CD4-positive, alpha-beta T cell treated with Interleukin-12 subunit alpha and Interleukin-12 subunit beta, for 1 hour (primary cell): ENCODE data around the gene KANSL3.
A peak's percentile ranks its signal among the peaks of the same experiment; 100 is the strongest.

Source experiments
- DNase-seq: peaks from one replicate; pipeline ENCODE4 v3.0.0-alpha.2; 2020

KANSL3 gene

DNA sequence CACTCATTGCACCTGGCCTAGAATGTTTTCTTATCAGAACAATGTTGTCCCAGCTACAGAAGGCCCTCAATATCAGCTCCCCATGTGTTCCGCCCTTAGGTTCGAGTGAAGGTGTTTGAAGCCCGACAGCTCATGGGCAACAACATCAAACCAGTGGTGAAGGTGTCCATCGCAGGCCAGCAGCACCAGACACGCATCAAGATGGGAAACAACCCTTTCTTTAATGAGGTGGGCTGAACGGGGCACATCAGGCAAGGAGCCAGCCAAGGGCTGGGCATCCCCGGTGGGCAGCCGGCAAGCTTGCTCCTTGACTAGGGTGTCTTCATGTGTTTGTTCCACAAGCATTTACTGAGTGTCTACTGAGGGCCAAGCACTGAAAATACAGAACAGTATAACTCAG, 13.7 kb upstream of the KANSL3 start:
- no peak for DNase-seq

DNA sequence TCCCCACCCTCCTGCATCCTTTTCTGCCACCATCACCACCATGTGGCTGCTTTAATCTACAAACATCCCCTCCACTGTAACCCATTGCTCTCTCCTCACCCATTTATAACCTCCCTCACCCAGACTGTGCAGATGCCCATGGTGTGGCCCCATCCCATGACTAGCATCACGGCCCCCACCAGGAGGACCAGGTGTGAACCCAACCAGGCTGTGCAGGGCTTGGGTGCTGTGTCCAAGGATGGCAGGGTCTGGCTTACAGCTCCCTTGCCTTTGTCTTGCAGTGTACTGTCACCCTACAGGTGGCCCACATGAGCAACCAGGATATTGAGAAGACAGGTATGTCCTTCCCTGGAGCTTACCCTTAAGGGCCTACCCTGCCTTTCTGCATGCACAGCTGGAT, 11.2 kb upstream of the KANSL3 start:
- DNase-seq = no peak

- DNase-seq = no peak
Observed at GRCh38 chr2:96648306-96648930, 10.3 kb upstream of the KANSL3 start.

DNA sequence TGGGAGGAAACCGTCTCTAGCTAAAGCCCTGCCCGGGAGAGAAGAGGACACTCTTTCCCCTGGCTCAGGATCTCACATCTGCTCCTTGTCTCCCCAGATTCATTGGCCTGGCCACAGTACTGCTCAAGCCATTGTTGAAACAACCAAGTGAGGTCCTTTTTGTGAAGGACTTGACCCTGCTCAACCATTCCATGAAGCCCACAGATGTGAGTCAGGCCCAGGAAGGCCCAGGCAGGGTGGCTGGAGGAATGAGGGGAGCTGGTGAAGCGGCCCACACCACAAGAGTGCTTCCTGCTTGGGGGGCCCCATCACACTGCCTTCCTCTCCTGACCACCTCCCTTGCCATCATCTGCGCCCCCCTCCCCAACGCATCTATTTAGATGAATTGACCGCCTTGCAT, 9.6 kb upstream of the KANSL3 start:
- DNase-seq = no peak

DNA sequence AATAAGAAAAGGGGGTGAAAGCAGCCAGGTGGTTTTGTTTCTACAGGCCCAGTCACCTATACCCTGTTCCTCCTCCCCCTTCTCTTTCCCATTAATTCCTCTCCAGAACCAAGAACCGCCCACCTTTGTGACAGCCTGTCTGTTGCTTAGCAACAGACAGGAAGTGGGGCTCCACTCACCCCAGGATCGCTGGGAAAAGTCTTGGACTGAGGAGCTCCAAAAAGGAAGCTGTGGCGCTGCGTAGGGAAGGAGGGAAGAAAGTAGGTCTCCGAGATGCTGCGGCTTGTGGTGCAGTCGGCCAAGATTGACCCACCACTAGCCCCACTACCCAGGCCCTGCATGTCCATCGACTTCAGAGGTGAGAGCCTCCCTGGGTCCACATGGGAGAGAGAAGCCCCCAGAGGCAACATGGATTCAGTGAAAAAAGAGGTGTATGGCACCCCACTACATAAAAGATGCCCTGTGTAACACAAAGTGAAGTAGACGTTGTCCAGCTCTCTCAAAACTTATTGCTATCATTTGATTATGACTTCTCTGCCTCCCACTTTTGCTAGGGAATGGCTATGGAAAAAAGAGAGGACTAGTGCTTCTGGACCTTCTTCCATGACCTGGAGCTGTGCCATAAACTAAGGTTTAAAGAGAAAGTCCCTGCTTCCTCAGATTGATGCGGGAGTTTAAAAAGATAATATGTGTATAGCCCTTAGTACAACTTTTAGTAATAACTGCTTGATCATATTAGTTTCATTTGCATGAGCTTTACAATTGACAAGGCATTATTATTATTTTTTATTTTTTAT, 4.7 kb upstream of the KANSL3 start, which contains the start of gene FER1L5:
FER1L5 (plus strand) TSS at position 201 of the 797 bp plus-strand sequence; CDS start at position 274, 73 bp downstream.
- no peak for DNase-seq

GRCh38 chr2:96637385-96638143, 548 bp downstream of the KANSL3 start:
- peak; percentile 84 for DNase-seq

- no peak for DNase-seq
Observed at GRCh38 chr2:96636551-96637171, 1.5 kb downstream of the KANSL3 start.

GRCh38 chr2:96633641-96634040, 4.5 kb downstream of the KANSL3 start:
- DNase-seq = no peak

- DNase-seq = no peak
Observed at GRCh38 chr2:96631804-96632435, 6.2 kb downstream of the KANSL3 start.

DNA sequence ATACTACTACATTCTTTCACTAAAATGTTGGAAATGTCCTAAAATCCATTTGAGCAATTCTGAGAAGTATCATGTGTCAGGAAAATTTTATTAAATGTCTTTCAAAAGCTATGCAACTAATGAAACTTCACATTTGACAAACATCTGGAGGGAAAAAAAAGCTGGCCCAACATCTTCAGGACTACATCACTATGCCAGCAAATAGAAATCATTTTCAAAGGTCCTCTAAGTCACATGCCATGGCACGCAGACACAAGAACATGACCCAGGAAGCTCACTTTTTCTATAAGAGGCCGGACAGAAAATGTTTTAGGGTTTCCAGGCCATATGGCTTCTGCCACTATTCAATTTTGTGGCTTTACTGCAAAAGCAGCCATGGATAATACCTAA, 11.6 kb downstream of the KANSL3 start:
- DNase-seq = no peak

DNA sequence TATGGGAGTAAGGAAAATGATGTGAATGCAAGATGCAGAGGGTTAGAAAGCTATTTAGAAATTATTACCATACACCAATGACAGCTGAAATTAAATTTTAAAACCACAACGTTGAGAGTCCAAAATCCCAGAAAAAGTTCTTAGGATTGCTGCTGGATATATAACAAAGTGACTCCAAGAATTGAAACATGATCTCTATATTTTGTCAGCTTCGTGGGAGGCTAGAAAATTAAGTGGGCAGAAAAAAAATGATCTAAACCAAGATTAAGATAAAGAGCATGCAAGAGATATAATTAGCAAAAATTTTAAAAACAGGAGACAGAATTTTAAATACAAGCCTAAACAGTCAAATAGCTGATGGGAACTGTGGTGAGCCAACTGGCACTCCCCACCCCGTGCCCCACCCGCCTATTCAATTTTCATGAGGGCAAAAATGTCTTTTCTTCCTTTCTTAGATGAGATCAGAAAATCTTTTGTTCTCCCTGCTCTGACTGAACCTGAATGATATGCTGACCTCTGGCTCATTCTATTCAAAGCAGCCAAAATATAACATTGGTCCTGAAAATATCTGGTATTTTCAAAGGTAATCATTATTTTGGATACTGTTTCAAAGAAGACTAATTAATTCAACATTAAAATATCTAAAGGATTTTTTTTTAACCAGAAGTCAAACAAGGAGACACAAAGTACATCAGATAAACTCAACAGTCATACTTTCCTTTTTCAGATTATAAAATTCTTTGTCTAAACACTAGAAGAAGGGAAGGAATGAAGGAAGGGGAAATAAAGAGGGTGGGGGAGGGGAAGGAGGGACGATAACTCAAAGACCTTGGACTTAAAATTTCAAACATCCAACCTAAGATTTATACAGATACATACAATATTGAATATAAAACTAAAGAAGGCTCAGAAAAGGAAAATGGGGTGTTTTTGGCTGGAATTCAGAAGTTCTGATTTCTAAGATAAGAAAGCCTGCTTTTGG, 12.2 kb downstream of the KANSL3 start:
- DNase-seq = no peak

GRCh38 chr2:96623116-96623515, 15.0 kb downstream of the KANSL3 start:
- no peak for DNase-seq

- DNase-seq = no peak
Observed at GRCh38 chr2:96622544-96622943, 15.6 kb downstream of the KANSL3 start.

DNA sequence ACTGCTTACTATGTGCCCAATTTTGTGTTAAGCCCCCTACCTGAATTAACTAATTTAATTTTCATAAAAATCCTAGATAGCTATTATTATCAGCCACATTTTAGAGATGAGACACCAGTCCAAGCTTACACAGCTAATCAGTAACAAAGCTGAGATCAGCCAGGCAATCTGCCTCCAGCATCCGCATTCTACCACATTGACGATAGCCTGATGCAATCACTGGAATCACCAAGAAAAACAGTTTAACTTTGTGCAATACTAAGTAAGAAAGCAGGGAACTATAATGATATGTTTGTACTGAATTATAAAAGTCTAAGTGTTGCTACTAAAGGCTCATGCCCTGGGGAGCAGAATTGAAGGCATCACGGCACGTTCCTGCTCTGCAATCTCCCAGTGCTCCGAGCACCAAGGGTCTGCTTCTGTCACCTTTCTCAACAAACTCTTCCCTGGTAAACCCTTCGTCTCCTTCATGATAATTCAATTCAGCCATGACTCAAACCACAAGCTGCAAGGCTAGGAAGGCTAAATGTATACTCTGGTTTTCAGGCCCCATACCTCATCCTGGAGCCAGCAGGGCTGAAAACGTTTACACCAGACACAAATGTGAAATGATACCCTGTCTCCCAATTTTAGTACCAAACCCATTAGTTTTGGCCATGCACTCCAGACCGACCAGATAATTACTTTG, 19.4 kb downstream of the KANSL3 start:
- DNase-seq = no peak

DNA sequence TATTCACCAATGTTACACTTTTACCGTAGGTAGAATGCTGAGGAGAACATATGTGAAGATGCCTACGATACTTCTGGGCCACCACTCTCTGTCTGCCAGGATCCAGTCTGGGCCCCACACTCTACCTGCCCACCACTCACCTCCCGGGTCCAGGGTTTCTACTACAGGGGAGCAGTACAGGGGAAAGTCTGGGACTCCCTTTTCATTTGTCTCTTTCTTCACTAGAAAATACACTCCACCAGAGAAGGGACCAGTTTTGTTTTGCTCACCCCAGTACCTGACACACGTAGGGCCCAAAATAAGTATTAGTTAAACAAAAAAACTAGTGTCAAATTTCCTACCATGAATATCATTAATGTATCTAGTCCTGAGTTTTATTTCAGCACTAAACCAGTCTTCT, 21.1 kb downstream of the KANSL3 start:
- DNase-seq = no peak

- DNase-seq = no peak
Observed at GRCh38 chr2:96616535-96616934, 21.6 kb downstream of the KANSL3 start.

DNA sequence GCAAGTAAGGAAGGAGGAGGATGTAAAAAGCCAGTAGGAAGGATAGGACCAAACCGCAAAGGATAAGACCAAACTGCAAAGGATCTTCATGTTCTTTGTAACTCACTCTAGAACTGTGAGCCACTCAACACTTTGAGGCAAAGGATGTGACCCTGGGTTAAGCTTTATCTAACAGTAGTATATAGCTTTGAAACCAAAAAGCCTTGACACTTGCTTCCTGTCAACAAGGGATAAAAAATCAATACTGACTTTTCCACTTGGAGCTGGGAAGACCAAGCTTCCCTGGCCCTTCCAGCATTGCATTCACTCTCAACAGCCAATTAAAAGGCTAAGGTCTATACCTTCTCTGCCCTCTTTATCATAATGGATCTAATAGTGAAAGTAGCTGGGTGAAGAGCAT, 22.0 kb downstream of the KANSL3 start:
- no peak for DNase-seq

GRCh38 chr2:96608469-96609455, 29.4 kb downstream of the KANSL3 start:
- DNase-seq = no peak

GRCh38 chr2:96604104-96604503, 34.0 kb downstream of the KANSL3 start:
- DNase-seq = no peak
